HG03060 (cell line): ENCODE measurements around the gene C1orf167.

Experiments
- ATAC-seq: cut with Tn5 transposase; IDR thresholded peaks from one replicate; pipeline ENCODE4 v1.9.1; 2021; ENCODE audit warnings: low read depth, moderate number of reproducible peaks; ENCODE audit not compliant: unreplicated experiment

C1orf167 gene

GRCh38 chr1:11782127-11782708 lies 20.2 kb downstream of the C1orf167 start:
- ATAC-seq, result no peak

- no peak for ATAC-seq
These were observed 21.6 kb downstream of the C1orf167 start for GRCh38 chr1:11783556-11783955.

GRCh38 chr1:11784256-11784992 lies 22.4 kb downstream of the C1orf167 start:
- no peak for ATAC-seq

- no peak for ATAC-seq
These were observed 23.2 kb downstream of the C1orf167 start for GRCh38 chr1:11784993-11785769.

GRCh38 chr1:11786168-11786567 lies 24.2 kb downstream of the C1orf167 start:
- no peak for ATAC-seq

- no peak for ATAC-seq
These were observed 25.3 kb downstream of the C1orf167 start for GRCh38 chr1:11787251-11787803.

- ATAC-seq, result no peak
These were observed 25.9 kb downstream of the C1orf167 start for GRCh38 chr1:11787804-11788436.

- ATAC-seq, result no peak
These were observed 26.6 kb downstream of the C1orf167 start for GRCh38 chr1:11788549-11789053.

- ATAC-seq, result no peak
These were observed 27.4 kb downstream of the C1orf167 start for GRCh38 chr1:11789126-11790067.

- ATAC-seq, result no peak
These were observed 28.3 kb downstream of the C1orf167 start for GRCh38 chr1:11790101-11790879.

- no peak for ATAC-seq
These were observed 29.1 kb downstream of the C1orf167 start for GRCh38 chr1:11790880-11791715.

GRCh38 chr1:11792106-11792505 lies 30.1 kb downstream of the C1orf167 start:
- no peak for ATAC-seq

- ATAC-seq, result no peak
These were observed 31.8 kb downstream of the C1orf167 start for GRCh38 chr1:11793819-11794218.

GRCh38 chr1:11794446-11795237 lies 32.6 kb downstream of the C1orf167 start:
- no peak for ATAC-seq

- no peak for ATAC-seq
These were observed 33.4 kb downstream of the C1orf167 start for GRCh38 chr1:11795238-11795890.

- ATAC-seq, result no peak
These were observed 34.2 kb downstream of the C1orf167 start for GRCh38 chr1:11796036-11796828.
